GM19467 (cell line): ENCODE data around the gene SLC6A6.
"Not testable (repeated sequence)": the region's sequence is repeated elsewhere in the genome, so short reads cannot be mapped to it uniquely, and the experiment has no call there.

ENCODE experiments used
- ATAC-seq: cut with Tn5 transposase; IDR thresholded peaks from one replicate; pipeline ENCODE4 v1.9.1; 2021; ENCODE audit warnings: mild to moderate bottlenecking, moderate library complexity; ENCODE audit not compliant: unreplicated experiment

SLC6A6 gene

GRCh38 chr3:14503033-14503705, 100.8 kb downstream of the SLC6A6 start:
- ATAC-seq: no peak

GRCh38 chr3:14503706-14504065, 101.3 kb downstream of the SLC6A6 start:
- ATAC-seq: no peak

- ATAC-seq: no peak
Observed at GRCh38 chr3:14505001-14505802, 102.8 kb downstream of the SLC6A6 start.

- ATAC-seq: no peak
Observed at GRCh38 chr3:14505803-14506500, 103.5 kb downstream of the SLC6A6 start.

- ATAC-seq: no peak
Observed at GRCh38 chr3:14506626-14507304, 104.4 kb downstream of the SLC6A6 start.

GRCh38 chr3:14507305-14507741, 104.9 kb downstream of the SLC6A6 start:
- no peak for ATAC-seq

- ATAC-seq: no peak
Observed at GRCh38 chr3:14507757-14508504, 105.5 kb downstream of the SLC6A6 start.

GRCh38 chr3:14508505-14508819, 106.1 kb downstream of the SLC6A6 start:
- ATAC-seq: no peak

GRCh38 chr3:14508966-14509795, 106.8 kb downstream of the SLC6A6 start:
- ATAC-seq: no peak

GRCh38 chr3:14509796-14510100, 107.3 kb downstream of the SLC6A6 start:
- no peak for ATAC-seq

- ATAC-seq: no peak
Observed at GRCh38 chr3:14510838-14511622, 108.6 kb downstream of the SLC6A6 start.

GRCh38 chr3:14511623-14512280, 109.3 kb downstream of the SLC6A6 start:
- no peak for ATAC-seq

GRCh38 chr3:14512281-14512941, 110.0 kb downstream of the SLC6A6 start:
- ATAC-seq: no peak

GRCh38 chr3:14512942-14513327, 110.5 kb downstream of the SLC6A6 start:
- no peak for ATAC-seq

GRCh38 chr3:14513566-14514322, 111.3 kb downstream of the SLC6A6 start:
- no peak for ATAC-seq

GRCh38 chr3:14514323-14514720, 111.9 kb downstream of the SLC6A6 start:
- no peak for ATAC-seq

- not testable (repeated sequence) for ATAC-seq
Observed at GRCh38 chr3:14515526-14515925, 113.1 kb downstream of the SLC6A6 start.
